Amygdala (tissue), 56 donors: Measurements from ENCODE around the gene RMDN2.

Experiments used
- DNase-seq, 56 donors: peaks; one replicate each; lab custom pipeline; 2025; lab: John Stamatoyannopoulos, UW

The RMDN2 gene

DNA sequence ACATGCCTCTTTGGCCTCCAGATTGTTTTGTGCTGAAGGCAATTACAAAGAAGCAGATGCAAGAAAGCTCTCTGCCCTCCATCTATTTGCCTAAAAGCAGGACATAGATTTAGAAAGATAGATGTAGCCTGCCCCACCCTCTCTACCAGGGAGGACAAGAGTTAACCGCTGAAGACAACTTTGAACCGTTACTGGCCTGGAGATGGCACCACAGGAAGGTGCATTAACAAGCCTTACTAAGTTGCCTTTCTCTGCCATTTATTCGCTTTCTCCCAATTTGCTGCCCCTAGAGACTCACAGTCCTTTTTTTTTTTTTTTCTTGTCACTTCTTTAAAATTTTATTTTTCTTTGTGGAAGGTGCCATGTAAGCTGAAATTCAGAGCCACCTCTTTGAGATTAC, 28.8 kb upstream of the RMDN2 start:
- no peak for DNase-seq

DNA sequence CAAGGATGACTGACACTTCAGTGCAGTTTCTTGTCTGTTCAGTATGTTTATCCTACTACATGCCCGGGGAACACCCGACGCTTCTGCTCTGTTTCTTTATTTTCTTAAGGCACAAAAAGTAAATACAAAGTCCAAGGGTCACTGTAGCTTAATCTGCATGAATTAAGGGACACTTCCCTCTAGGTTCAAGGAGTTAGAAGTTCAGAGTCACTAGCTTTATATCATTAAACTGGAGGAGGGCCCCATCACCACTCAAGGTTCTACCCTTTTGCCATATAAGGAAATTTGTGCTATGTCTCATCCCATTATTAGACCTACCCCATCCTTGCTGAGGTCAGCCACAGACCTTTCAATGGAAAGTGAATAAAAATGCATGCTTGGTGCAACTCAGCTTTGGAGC, 27.6 kb upstream of the RMDN2 start:
- DNase-seq: no peak

DNA sequence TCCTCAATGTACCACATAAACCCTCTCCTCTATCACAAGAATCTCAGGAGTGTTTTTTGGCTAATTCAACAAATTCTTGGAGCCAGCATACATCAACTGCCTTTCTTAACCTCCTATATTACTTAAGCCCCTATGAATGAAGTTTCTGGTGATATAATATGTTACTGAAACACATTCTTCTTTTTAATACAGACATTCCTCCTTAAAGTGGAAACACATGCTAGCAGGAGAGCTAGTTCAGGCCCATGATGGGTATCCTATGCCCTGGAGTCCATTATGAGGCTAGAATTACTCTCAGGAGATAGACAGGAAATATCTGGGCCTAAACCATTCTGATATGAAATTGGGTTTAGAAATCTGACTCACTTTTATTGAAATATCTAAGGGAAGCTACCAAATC, 26.6 kb upstream of the RMDN2 start:
- no peak for DNase-seq

DNA sequence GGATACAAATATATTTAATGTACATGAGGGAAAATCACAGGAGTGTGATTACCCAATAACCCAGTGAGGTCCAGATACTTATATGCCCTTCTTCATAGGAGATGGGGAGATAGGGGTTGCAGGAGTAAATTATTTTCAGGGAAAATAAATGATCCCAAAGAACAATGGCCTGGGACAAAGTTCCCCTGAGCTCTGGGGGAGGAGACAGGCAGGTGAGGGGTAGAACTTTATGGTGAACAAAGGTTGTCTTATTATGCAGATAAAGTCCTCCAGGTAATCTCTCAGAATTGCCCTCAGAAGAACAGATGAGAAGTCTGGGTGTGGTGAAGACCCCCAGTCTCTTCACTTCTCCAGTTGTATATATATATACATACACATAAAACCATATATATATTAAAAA, 22.1 kb upstream of the RMDN2 start:
- no peak for DNase-seq

DNA sequence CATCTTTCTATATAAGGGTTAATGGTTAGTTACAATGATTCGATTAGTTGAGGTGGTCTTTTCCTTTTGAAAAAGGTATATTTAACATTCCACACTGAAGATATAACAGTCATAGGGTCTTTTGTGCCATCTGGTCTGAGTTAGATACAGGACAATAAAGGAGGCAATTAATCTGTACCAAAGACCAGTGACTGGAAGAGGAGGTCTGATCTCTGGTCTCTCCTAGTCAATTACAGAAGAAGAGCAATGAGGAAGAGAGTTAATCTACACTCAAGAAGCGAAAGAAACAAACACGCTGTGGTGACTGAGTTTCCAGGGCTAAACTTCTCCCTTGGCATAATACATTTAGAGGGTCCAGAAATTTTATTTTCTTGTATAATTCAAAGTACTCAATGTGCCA, 20.7 kb upstream of the RMDN2 start:
- no peak for DNase-seq

DNA sequence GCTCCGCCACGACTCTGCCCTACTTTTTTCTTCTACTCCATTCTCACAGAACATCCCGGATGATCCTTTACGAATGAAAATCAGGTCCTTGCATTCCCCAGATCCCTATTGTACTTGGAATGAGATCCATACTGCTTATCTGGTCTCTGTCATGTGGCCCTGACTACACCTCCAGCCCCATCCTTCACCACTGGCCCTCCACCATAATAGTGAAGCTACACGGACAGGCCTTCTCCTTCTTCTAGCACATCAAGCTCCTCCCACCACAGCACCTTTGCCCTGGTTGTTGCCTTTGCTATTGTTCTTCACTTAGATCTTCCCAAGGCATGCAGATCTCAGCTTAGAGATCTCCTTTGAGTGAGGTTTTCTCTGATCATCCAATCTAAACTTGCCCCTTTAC, 20.1 kb upstream of the RMDN2 start:
- no peak for DNase-seq

DNA sequence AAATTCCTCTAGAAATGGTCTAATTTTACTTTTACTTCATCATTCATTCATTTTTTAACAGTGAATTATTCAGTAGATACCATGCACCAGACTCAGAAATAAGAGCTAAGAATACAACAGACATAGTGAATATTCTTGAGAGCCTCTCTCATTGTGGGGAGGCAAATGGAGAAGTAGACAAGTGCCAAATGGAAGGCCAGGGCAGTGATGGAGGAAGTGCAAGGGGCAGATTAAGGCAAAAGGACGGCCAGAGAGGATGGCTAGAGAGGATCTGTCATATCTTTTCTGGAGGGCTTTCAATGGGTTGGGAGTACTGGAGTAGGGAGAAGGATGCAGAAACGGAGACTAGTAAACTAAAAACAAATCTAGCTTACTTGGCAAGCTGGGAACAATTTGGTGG, 19.0 kb upstream of the RMDN2 start:
- DNase-seq: no peak

DNA sequence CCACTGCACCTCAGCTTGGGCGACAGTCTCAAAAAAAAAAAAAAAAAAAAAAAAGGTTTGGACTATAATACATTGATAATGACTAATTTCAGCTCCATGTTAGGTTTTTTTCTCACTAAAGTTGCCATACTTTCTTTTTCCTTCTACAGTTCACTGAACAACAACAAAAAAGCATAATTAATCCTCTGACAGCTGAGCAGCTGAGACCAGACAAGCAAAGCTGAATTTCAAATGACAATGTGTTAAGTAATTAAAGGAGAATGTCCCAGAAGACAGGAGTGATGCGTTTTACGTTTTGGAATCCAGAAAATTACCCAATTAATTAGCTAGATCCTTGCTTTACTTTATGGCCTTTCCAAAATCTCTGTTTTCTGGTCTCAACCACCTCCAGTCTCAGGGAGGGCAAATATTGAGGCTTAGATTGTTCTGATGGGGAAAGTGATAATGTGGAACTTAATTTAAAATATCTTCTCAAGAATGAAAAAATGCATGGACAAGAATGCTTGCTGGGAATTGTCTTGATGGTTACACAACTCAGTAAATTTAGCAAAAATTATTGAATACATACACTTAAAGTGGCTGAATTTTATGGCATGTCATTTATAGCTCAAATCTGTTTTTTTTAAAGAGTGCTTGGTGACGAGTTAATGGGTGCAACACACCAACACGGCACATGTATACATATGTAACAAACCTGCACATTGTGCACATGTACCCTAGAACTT, 17.4 kb upstream of the RMDN2 start:
- DNase-seq: no peak

DNA sequence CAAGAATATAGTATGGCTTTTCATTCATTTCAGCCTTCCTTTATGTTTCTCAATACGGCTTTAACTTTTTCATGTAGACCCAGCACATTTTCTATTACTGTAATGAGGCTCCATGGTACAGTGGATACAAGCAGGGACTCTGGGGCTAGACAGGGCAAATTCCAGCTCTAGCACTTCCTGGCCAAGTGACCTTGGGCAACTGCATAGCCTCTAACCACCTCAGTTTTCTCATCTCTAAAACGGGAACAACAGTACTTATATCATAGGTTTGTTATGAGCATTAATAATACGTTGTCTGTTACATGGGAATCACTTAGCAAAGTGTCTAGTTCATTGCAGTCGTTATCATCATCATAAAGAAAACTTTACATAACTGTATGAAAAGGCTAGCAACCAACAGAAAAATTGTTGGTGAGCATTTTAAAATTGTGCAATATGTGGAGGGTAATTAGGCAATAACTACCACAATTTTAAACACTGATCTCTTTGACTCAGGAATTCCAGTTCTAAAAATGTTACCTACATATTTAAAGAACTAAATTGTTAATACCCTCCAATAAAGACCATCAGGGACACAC, 13.7 kb upstream of the RMDN2 start:
- no peak for DNase-seq

DNA sequence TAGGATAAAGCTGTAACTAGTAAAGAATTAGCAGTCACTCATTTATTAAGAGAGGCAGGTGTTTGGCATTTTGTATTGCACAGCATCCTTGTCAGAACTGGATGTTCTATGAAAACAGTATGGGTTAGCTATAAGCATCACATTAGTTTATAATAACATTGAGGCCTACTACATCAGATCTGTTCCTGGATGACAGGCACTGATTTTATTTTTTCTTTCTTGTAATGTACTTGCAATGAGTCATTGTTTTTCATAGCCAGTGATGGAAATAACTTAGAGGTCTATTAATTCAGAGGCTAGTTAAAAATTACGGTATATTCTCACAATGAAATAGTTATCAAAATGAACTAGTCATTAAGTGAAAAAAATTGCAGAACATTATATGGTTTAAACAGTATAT, 13.0 kb upstream of the RMDN2 start:
- DNase-seq: no peak

DNA sequence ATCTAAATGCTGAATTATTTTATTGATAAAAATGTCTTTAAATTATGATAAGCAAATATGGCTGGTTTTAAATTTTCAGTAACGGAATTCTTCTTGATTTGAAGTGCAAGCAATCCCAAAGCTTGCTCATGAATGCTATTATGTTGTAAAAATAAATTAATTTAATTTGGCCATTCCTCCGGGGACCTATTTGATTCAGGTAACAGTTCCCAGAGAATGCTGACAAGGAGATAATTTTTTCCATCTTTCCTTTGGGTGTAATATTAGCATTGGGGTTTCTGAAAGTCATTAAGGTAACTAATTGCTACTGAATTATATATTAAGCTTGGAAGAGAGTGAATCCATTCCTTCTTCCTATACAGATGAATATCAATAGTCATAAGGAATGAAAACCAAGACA, 12.5 kb upstream of the RMDN2 start:
- no peak for DNase-seq

DNA sequence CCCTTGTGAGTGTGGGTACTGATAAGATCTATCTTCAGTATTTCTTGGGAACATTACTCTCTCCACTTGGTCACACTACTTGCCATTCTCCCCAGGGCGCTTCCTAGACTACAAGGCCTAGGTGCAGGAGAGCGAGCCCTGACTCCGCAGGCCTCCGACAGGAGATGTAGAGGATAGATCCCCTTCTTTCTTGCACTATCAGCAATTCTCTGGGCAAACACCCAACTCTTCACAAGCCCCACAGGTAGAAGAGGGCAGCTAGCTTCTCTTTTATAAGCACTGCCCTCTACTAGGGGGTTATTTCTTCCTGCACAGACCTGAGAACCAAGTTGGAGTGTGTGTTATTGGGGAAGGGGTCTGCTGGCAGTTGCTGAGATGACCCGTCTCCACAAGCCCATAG, 10.7 kb upstream of the RMDN2 start:
- DNase-seq: no peak

DNA sequence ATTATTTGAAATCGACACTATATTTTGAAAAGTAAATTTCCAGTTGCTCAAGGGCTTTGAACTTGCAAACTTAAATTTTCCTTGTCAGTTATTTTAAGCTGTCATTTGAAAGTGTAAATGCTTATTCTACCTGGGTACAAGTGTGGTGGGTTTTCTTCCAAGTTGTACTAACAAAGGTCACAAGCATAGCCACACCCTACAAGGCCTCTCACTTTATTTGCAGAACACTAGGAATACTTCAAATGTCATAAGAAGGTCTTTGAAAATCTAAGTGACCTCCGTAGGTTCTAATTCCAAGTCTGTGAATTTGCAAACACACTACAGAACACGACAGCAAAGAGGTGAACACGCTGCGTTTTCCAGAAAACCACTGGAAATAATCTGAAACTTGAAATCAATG, 9.3 kb upstream of the RMDN2 start:
- no peak for DNase-seq

DNA sequence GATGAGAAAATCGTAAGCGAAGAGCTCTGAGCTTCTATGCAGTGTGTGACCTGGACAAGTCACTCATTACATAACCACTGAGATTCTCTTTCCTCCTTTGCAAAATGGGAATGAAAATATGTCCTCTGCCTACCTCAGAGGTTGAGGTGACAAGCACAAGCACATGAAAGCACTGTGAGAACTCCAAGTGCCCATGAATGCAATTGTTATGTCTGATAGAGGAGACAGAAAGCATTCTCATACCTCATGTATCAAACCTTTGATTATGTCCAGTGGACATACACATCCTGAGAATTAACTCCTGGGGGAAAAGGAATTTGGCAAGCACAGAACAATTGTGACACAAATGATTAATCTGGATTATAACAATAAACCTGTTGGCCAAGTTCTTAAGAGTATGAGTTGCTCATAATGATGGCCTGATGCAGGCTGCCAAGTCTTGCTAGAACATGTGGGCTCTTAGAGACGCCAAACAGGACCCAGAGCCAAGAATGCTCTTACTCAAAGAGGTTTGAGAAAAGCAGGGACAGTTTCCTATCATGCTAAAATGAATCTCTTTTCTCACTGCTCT, 8.5 kb upstream of the RMDN2 start:
- peak in 8 of 56 donors; percentile 5 to 41 (median 16) for DNase-seq

DNA sequence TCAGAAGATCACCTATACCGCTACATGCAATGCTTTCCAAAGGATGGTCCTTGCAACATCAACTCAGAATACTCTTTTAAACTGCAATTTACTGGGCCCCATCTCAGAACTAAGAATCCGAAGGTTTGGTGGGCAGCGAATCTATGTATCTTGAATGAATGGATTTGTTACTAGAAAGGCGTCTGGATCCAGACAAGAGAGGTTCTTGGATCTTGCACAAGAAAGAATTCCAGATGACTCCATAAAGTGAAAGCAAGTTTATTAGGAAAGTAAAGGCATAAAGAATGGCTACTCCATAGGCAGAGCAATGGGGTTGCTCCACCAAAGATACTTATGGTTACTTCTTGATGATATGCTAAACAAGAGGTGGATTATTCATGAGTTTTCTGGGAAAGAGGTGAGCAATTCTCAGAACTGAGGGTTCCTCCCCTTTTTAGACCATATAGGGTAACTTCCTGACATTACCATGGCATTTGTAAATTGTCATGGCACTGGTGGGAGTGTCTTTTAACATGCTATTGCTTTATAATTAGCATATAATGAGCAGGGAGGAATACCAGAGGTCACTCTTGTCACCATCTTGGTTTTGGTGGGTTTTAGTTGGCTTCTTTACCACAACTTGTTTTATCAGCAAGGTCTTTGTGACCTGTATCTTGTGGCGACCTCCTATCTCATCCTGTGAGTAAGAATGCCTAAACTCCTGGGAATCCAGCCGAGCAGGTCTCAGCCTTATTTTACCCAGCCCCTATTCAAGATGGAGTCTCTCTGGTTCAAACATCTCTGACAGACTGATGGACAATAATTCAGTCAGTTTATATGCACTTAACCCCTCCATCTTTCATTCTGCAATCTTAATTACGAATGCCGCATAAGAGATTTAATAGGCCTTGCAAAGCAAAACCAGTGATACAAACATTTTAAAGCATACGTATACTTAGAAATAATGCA, 7.5 kb upstream of the RMDN2 start:
- no peak for DNase-seq

DNA sequence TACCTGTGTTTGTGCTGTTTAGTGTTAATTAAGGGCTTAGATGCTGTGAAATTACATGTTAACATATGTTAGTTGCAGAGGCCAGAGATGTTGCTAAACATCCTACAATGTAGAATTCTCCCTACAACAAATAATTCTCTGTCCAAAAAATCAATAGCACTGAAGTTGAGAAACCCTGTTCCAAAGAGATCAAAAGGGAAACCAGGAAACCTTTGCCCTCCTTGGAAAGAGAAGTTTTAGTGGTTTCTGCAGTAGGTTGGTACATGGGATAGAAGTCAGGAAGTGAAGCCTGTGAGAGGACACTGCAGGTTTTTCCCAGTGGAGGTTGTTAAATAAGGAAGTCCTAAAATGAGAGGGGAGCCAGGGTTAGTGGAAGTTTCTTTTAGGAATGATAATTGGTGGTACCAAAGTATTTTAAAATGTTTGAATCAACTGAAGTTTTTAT, 6.3 kb upstream of the RMDN2 start:
- no peak for DNase-seq

DNA sequence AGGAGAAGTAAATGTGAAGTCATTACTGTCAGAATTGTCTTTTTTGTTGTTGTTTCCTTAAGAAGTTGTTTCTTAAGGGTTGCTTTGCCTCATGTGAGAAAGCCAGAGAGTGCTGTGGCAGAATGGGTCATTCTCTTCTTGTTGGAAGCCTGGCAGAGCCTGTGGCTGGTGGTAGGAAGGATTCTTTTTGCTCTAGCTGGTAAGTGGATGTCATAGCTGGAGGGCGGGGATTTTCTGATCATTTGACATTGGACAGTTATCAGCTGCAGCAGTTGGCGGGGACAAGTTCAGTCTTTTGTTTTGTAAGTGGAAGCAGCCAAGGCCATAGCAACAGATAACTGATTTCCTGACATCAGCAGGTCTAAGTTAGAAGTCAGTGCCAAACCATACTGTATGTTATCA, 5.5 kb upstream of the RMDN2 start:
- DNase-seq: no peak

DNA sequence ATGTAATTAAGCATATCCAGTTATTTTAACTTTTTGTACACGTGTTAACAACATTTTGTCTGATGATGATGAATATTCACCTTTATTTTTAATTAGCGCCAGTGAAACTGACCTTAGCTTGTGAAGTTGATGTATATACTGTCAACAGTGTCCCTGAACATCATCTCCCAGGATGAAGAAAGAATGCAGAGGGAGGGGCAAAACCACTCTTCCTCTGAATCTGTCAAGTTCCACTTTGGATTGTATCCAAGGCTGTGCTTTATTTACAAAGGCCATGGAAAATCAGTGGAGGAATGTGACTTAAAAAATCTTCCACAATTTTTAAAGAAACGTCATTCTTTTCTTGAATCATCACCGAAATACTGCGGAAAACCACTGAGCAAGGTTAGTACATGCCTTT, 4.5 kb upstream of the RMDN2 start:
- DNase-seq: no peak

DNA sequence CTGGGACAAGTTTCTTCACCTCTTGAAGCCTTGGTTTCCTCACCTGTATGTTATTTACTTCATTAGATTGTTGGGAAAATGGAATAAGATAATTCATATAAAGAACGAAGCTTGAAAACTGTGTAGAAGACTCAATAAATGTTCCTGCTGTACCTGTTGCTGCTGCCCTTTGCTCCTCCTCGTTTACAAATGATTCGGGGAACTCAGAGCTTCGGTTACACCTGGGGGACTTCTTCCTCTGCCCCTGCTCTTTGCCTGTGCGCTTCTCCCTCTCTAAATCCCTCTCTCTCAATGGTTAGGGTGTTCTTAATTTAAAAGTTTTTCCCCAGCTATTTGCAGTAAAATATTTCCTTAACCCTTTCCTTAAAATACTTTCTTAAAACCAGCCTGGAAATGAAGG, 3.3 kb upstream of the RMDN2 start:
- DNase-seq: no peak

DNA sequence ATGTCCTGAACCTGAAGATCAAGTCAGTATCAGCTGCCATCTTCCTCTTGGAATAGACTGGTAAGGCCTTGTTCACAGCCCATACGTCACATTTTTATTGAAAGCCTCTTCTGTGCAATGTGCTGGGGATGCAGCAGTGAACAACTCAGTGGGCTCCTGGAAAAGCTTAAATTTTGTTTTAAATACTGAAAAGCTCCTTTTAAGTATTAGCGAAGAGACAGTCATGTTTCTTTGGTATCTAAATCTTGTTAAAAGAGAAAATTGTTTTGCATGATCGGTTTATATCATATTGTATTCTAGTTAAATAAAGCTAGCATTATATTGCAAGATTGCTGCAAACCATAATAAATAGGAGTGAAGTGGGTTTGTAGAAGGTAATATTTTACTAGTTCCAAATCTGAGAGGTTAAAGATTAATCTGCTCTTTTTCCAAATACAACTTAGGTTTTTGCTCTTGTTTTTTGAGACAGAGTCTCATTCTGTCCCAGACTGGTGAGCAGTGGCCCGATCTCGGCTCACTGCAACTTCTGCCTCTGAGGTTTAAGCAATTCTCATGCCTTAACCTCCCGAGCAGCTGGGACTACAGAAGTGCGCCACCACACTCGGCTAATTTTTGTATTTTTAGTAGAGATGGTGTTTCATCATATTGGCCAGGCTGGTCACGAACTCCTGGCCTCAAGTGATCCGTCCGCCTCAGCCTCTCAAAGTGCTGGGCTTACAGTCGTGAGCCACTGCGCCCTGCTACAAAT, 1.6 kb upstream of the RMDN2 start:
- DNase-seq: no peak

DNA sequence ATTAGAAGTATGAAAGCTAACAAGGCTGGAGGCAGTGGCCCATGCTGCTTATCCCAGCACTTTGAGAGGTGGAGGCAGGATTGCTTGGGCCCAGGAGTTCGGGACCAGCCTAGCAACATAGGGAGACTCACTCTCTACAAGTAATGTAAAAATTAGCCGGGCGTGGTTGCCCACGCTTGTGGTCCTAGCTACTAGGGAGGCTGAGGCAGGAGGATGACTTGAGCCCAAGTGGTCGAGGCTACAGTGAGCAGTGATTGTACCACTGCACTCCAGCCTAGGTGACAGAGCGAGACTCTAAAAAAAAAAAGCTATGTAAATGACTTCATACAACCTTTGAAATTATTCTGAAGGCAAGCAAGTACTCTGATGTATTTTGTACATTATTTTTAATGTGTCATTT, 1.5 kb downstream of the RMDN2 start:
- no peak for DNase-seq
